DMS153 (cell line): ENCODE measurements around the gene OR51G2.
"Not testable (repeated sequence)": the region's sequence is repeated elsewhere in the genome, so short reads cannot be mapped to it uniquely, and the experiment has no call there.

Experiments used
- DNase-seq: peaks from one replicate; lab custom pipeline; 2025; lab: John Stamatoyannopoulos, UW

Gene OR51G2, protein sequence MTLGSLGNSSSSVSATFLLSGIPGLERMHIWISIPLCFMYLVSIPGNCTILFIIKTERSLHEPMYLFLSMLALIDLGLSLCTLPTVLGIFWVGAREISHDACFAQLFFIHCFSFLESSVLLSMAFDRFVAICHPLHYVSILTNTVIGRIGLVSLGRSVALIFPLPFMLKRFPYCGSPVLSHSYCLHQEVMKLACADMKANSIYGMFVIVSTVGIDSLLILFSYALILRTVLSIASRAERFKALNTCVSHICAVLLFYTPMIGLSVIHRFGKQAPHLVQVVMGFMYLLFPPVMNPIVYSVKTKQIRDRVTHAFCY

DNA sequence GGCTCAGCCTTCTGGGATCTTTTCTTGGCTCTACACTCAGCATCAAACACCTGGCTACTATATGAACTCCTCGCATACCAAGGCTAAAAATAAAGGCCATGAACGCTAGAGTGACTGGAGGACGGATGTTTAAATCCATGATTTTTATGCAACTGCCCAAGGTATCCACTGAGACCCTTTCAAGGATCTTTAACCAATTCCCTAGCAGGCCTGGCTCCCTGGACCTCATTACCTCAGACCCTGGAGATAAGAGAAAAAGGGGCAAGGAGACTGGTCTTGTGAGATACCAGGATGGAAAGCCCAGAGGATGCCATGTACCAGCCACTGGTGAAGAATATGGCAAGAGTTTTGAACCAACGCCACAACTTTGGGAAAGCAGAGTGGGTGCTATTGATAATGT is at the start of gene OR51G2:
OR51G2 (minus strand) TSS at position 101 of the 400 bp plus-strand sequence. CDS start 3,687 bp downstream, outside the sequence.
- no peak for DNase-seq

DNA sequence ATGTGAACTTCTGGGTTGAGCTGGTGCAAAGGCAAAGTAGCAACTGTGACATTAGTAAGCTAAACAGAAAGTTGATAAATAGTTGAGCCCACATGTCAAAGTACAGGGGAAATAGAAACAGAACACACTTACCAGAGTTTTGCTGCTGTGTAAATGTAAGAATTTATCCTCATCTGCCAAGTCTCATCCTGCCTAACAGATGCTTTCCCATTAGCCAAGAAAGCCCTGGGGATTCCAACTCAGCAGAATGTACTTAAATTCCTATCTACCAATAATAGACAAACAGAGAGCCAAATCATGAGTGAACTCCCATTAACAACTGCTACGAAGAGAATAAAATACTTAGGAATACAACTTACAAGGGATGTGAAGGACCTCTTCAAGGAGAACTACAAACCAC is 43.7 kb upstream of the OR51G2 start:
- DNase-seq = no peak

- DNase-seq = no peak
Measured at GRCh38 chr11:4960877-4961276, 41.7 kb upstream of the OR51G2 start.

- DNase-seq = no peak
Measured at GRCh38 chr11:4957396-4957795, 38.2 kb upstream of the OR51G2 start.

DNA sequence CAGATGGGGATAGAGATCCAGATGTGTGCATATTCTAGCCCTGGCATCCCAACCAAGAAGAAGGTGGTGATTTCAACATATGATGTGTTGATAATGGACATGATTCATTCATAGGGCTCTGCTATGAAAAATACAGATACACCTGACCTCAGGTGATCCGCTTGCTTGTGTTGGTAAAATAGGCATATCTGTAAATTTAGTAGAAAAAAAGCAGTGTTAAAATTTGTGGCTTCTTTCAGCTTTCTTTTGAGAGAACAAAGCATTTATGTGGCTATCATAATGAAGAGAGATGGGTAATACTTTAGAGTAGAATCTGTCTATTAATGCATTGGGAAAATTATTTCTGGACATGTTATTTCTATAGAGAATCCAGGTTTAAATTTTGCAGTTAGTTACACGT is 36.5 kb upstream of the OR51G2 start, which contains the start of gene OR51A2:
OR51A2 (minus strand) TSS at position 101 of the 400 bp plus-strand sequence; CDS start at position 101, 0 bp downstream.
- DNase-seq = not testable (repeated sequence)

DNA sequence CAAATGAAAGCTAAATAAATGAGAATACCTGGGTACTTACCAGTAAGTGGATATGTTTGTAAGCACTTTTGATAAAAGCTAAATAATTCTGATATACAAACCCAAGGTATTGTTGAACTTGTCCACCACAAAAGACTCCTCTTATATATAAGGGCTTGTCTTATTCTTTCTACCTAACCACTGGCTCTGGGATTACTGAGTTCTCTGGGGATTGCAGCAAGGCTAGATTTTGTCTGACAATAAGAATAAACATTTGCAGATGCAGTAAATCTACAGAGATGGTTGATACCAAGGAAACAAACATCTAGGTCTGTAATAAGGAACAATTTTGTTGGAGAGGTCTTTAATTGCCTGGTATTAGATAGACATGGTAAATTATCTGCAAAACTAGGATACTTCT is 28.4 kb upstream of the OR51G2 start, which contains the start of gene OR51A4:
OR51A4 (minus strand) TSS at position 101 of the 400 bp plus-strand sequence. CDS start 505 bp downstream, outside the sequence.
- no peak for DNase-seq

DNA sequence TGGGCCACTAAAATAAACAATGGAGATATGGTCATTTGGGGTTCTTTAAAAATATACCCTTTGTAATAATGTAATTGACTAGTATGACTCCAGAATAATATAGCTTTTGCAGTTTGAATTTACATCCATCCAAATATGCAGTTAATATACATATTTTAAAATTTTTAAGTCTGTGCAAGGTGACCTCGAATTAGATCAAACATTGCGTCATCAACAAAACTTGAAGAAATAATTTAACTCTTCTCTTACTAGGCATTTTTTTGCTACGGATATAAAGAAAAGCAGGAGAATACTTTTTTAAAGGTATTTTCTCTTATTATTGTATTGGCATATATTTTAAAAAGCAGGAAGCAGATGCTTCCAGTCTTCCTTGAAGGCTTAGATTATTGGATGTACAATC is 17.6 kb upstream of the OR51G2 start:
- DNase-seq = no peak

- DNase-seq = no peak
Measured at GRCh38 chr11:4932751-4933150, 13.6 kb upstream of the OR51G2 start.

GRCh38 chr11:4926608-4927007 is 7.5 kb upstream of the OR51G2 start:
- DNase-seq = no peak

- DNase-seq = no peak
Measured at GRCh38 chr11:4924239-4924638, 5.1 kb upstream of the OR51G2 start, which contains the start of gene OR51G1. Gene OR51G1, minus strand, starts transcription at chr11:4924339. Its CDS starts 0 bp downstream, at chr11:4924339.

DNA sequence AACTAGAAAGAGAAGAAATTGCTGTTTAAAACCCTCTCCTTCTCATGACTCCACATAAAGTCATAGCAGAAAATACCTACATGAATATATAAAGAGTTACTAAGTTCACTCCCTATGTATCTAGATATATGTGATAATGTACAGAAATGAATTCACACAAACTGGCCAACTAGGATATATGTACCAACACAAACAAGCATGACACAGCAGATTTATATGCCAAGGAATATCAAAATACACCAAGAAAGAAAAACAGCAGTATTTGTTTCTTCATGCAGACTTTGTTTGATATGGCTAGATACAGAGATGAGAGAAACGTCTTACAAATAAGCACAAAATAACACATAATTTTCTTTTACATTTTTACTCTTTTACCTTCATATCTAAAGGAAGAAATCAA is 3.2 kb upstream of the OR51G2 start:
- no peak for DNase-seq

- no peak for DNase-seq
Measured at GRCh38 chr11:4921796-4922195, 2.6 kb upstream of the OR51G2 start.

- no peak for DNase-seq
Measured at GRCh38 chr11:4916581-4916980, 2.6 kb downstream of the OR51G2 start.

DNA sequence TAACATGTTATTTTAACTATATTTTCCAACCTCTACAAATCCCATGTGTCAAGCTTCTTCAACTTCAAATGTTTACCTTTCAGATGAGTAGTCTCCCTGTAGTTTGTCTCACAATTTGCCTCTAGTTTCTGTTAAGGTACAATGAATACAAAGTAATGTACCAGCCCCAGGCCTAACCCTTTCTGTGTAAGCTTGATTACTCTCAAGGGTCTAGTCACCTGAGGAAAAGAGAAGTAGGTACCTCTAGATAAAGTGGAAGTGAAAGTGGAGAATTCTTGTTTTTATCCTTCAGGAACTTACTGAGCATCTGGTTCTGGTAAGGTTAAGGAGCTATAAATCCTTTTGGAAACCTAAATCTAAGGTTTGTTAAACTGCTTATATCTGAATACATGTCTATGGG is 15.7 kb downstream of the OR51G2 start, which contains the start of gene OR51A7:
OR51A7 (plus strand) TSS at position 300 of the 400 bp plus-strand sequence. CDS start 3,587 bp downstream, outside the sequence.
- no peak for DNase-seq

DNA sequence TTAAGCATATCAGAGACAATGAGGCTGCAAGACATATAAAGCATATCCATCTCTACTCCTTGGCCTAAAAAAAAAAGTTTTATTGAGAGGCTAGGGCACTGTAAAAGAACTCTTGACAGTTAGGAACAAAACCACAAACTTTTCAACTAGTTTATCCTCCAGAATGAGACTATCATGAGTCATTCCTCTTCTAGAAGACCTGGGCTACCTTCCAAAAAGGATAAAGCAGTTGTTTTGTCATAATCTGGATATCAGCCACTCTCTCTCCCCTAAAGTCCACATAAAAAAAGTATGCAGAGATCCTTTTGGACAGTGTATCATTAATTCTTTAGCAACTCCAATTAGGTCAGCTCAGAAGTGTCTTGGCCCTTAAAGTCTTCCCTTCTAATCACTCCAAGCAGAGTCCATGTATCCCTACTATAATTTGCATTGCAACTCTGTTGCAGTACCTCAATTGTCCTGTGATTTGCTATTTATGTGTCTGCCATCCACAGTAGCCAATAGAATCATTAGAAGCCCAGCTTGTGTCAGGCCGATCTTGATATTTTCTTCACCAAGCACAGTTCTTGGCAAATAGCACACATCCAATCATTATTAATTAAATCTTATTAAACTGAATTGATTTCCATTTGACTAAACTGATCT is 27.0 kb downstream of the OR51G2 start:
- DNase-seq = no peak

DNA sequence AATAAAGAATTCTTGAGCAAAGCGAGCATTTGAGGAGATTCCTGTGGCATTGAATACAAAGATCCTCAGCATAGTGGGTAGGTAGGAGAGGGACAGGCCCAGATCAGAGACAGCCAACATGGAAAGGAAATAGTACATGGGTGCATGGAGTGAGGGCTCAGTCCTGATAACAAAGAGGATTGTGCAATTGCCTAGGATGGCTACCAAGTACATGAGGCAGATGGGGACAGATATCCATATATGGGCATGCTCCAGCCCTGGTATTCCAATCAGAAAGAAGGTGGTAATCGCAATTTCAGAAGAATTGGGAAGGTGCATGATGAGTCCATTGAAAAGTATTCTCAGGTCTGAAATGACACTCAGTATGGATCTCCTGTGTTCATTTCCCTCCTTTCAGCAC is 28.9 kb downstream of the OR51G2 start:
- DNase-seq = no peak

- DNase-seq = no peak
Measured at GRCh38 chr11:4887591-4887990, 31.6 kb downstream of the OR51G2 start.

- no peak for DNase-seq
Measured at GRCh38 chr11:4886186-4886585, 33.0 kb downstream of the OR51G2 start.

DNA sequence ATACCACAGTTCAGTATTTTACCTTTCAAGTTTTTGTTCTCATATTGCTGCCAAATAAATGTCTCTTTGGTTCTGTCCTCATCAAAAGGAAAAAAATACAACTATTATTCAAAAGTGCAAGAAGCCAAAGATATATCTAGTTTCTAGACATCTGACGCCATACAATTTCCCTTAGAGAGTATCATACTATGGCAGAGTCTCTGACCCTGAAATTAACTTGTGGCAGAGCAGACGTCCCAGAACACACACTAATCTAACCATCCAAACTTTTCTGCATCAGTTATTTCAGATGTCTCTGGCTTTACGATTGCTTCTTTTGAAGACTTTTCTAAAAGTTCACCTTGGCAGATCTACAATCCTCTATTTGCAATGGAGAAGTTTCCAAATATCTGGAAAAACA is 34.8 kb downstream of the OR51G2 start:
- no peak for DNase-seq

DNA sequence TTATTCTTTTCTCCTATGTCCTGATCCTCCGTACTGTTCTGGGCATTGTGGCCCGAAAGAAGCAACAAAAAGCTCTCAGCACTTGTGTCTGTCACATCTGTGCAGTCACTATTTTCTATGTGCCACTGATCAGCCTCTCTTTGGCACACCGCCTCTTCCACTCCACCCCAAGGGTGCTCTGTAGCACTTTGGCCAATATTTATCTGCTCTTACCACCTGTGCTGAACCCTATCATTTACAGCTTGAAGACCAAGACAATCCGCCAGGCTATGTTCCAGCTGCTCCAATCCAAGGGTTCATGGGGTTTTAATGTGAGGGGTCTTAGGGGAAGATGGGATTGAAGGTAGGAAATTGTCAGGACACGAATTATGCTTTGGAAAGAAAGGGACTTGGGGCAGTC is 36.6 kb downstream of the OR51G2 start:
- no peak for DNase-seq

GRCh38 chr11:4881860-4882500 is 37.2 kb downstream of the OR51G2 start, which contains the start of gene OR51T1:
Gene OR51T1, plus strand, starts transcription at chr11:4881900. Its CDS starts 0 bp downstream, at chr11:4881900.
- no peak for DNase-seq

GRCh38 chr11:4881188-4881587 is 38.0 kb downstream of the OR51G2 start:
- no peak for DNase-seq

GRCh38 chr11:4865855-4866254 is 53.3 kb downstream of the OR51G2 start:
- no peak for DNase-seq
